ENCODE measurements around the gene ALOX5AP. TPM values are rescaled to one million over a fixed set of nuclear protein-coding genes. Genes with fewer than 3 reads are reported as not detected.

Gene ALOX5AP
- total RNA-seq, 1 experiment from 2014 or later = not detected

DNA sequence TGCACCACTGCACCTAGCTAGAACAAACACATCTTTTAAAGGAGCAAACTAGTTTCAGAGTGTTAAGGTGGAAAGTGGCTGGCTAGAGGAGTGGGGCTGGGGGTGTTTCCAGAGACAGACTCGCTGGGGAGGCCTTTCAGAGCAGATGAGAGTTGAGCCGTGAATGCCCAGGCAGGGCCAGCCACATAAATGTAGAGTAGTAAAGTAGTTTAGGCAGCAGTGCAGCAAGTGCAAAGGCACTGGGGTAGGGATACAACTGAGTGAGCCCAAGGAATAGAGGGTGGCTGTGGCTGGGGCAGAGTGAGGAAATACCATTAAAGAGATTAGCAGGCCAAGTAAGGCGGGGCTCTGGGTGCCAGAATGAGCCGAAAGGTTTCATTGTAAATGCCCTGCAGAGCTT lies 72.0 kb downstream of the ALOX5AP start:
- H3K4me2 ChIP-seq (ENCODE audit: low read length) = no peak overlapping the region

DNA sequence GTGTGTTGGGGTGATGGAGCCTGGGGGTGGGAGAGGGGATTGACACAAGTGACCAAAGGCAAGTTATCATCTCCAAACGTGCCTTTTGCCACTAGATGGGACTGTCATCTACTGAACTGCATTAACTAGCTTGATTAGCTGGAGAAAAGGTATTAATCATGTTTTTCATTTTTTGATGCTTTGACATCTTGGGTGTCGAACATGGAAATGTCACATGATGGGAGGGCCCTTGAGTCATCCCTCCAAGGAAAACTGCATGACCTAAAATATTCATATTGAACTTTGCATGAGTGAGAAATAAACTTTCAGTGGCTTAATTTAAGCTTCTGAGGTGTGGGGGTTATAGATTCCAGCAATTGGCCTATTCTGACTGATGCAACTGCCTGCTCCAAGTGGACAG lies 73.3 kb downstream of the ALOX5AP start:
- BruUV-seq (replicated peaks) = no TSS peak
- Histone ChIP-seq H2AFZ (ENCODE audit: low read length) (no peak overlapping the region), H3K27ac (ENCODE audit: low read length) (no peak overlapping the region), H3K4me1 (ENCODE audit: insufficient read depth, low read length) (no peaks in the 10 kb centered on the region; the same call in 1 of the 2 replicates), H3K9me3 (ENCODE audit: low read length) (no peaks in the 10 kb centered on the region), H3K27me3 (ENCODE audit: low read length) (no peaks in the 10 kb centered on the region), H3K4me2 (ENCODE audit: low read length) (no peak overlapping the region), H3K36me3 (ENCODE audit: low read depth, low read length) (no peaks in the 10 kb centered on the region), H3K9me2 (replicated peaks; ENCODE audit: low read length) (no peaks in the 10 kb centered on the region), H4K20me1 (ENCODE audit: low read length) (no peaks in the 10 kb centered on the region), H3K79me2 (ENCODE audit: low read length) (no peaks in the 10 kb centered on the region), H3K4me3 (ENCODE audit: low read length) (no peak overlapping the region), H3F3A (ENCODE audit: low read length, unreplicated experiment) (no peaks in the 10 kb centered on the region), H3K9ac (ENCODE audit: low read length) (no peak overlapping the region)
- POLR2A ChIA-PET (ENCODE audit: unreplicated experiment) = no interaction called here
- ATAC-seq (no peak), DNase-seq (no peak)
- TF ChIP-seq CTCF (conservative IDR thresholded peaks at IDR 0.05; ENCODE audit: low read depth, low read length) (no peak; the same call in 1 of the 2 replicates), EZH2 (IDR thresholded peaks at IDR 0.05; ENCODE audit: low read length, unreplicated experiment) (no peak), EZH2phosphoT487 (IDR thresholded peaks at IDR 0.05; ENCODE audit: borderline replicate concordance, low read length) (no peak)
- intact Hi-C loops (cut with micrococcal nuclease) = no loop called here
- CTCF ChIA-PET = interaction anchor here (1.3 kb wide), 1 partner anchor 57 kb away, joined by 6 read pairs; no protein-coding TSS in a partner anchor

More for the DNA sequence above, 72.0 kb downstream of the ALOX5AP start:
- no peaks in the 10 kb centered on the region; the same call in 1 of the 2 replicates for H3K4me1 ChIP-seq (ENCODE audit: insufficient read depth, low read length)
- H2AFZ ChIP-seq (ENCODE audit: low read length) = no peak overlapping the region
- no peak for DNase-seq
- no peak overlapping the region for H3K4me3 ChIP-seq (ENCODE audit: low read length)
- no peak overlapping the region for H3K9ac ChIP-seq (ENCODE audit: low read length)
- H3F3A ChIP-seq (ENCODE audit: low read length, unreplicated experiment) = no peaks in the 10 kb centered on the region
- no peak for TF ChIP-seq EZH2 (IDR thresholded peaks at IDR 0.05; ENCODE audit: low read length, unreplicated experiment)
- TF ChIP-seq EZH2phosphoT487 (IDR thresholded peaks at IDR 0.05; ENCODE audit: borderline replicate concordance, low read length) = no peak
- no peak for TF ChIP-seq CTCF (conservative IDR thresholded peaks at IDR 0.05; ENCODE audit: low read depth, low read length)
- ChIA-PET POLR2A (ENCODE audit: unreplicated experiment) (no interaction called here), CTCF (interaction anchor here (0.6 kb wide), 2 partner anchors 67 to 223 kb away, joined by 3 to 4 read pairs; no protein-coding TSS in a partner anchor)
- no peak overlapping the region for H3K27ac ChIP-seq (ENCODE audit: low read length)
- no peaks in the 10 kb centered on the region for H3K9me2 ChIP-seq (replicated peaks; ENCODE audit: low read length)
- H3K9me3 ChIP-seq (ENCODE audit: low read length) = no peaks in the 10 kb centered on the region
- H3K27me3 ChIP-seq (ENCODE audit: low read length) = no peaks in the 10 kb centered on the region
- H4K20me1 ChIP-seq (ENCODE audit: low read length) = no peaks in the 10 kb centered on the region
- no TSS peak for BruUV-seq (replicated peaks)
- H3K79me2 ChIP-seq (ENCODE audit: low read length) = no peaks in the 10 kb centered on the region
- no peak for ATAC-seq
- intact Hi-C loops (cut with micrococcal nuclease) = no loop called here
- no peaks in the 10 kb centered on the region for H3K36me3 ChIP-seq (ENCODE audit: low read depth, low read length)

DNA sequence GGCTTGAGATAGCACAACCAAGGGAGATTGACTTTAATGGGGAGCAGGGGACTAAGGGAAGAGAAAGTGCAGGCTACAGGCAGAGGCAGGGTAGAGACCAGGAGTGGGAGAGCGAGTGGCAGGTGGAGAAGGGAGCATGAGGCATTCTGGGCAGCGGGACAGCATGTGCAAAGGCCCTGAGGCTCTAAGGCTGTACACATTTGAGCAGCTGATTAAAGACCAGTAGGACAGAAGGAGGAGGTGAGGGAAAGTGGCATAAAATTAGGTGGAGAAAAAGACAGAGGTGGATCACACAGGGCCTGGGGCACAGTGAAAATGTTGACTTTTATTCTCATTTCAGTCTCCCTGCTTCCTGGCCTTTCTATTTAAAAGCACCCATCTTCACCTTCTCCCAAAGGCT lies 74.4 kb downstream of the ALOX5AP start:
- DNase-seq (no peak), ATAC-seq (no peak)
- H3K4me2 ChIP-seq (ENCODE audit: low read length) = no peak overlapping the region
- no peaks in the 10 kb centered on the region for H3K36me3 ChIP-seq (ENCODE audit: low read depth, low read length)
- no peak overlapping the region for H2AFZ ChIP-seq (ENCODE audit: low read length)
- H3K27me3 ChIP-seq (ENCODE audit: low read length) = no peaks in the 10 kb centered on the region
- BruUV-seq (replicated peaks) = no TSS peak
- ChIA-PET POLR2A (ENCODE audit: unreplicated experiment) (no interaction called here), CTCF (no interaction called here)
- H3K9me2 ChIP-seq (replicated peaks; ENCODE audit: low read length) = no peaks in the 10 kb centered on the region
- no peaks in the 10 kb centered on the region for H3K9me3 ChIP-seq (ENCODE audit: low read length)
- TF ChIP-seq EZH2phosphoT487 (IDR thresholded peaks at IDR 0.05; ENCODE audit: borderline replicate concordance, low read length) (no peak), EZH2 (IDR thresholded peaks at IDR 0.05; ENCODE audit: low read length, unreplicated experiment) (no peak), CTCF (conservative IDR thresholded peaks at IDR 0.05; ENCODE audit: low read depth, low read length) (no peak)
- no peak overlapping the region for H3K4me3 ChIP-seq (ENCODE audit: low read length)
- no peak overlapping the region for H3K27ac ChIP-seq (ENCODE audit: low read length)
- no peaks in the 10 kb centered on the region for H4K20me1 ChIP-seq (ENCODE audit: low read length)
- H3K9ac ChIP-seq (ENCODE audit: low read length) = no peak overlapping the region
- intact Hi-C loops (cut with micrococcal nuclease) = no loop called here
- no peaks in the 10 kb centered on the region for H3K79me2 ChIP-seq (ENCODE audit: low read length)
- H3F3A ChIP-seq (ENCODE audit: low read length, unreplicated experiment) = no peaks in the 10 kb centered on the region
- H3K4me1 ChIP-seq (ENCODE audit: insufficient read depth, low read length) = no peaks in the 10 kb centered on the region; the same call in 1 of the 2 replicates

Measured in PC-3 (cell line).